Dedifferentiated amniotic fluid mesenchymal stem cell (primary cell): Measurements from ENCODE around the gene BICD2.

Experiments
- DNase-seq: peaks from one replicate; pipeline ENCODE4 v3.0.0-alpha.2; 2016; ENCODE audit errors: extremely low spot score

The BICD2 gene

DNA sequence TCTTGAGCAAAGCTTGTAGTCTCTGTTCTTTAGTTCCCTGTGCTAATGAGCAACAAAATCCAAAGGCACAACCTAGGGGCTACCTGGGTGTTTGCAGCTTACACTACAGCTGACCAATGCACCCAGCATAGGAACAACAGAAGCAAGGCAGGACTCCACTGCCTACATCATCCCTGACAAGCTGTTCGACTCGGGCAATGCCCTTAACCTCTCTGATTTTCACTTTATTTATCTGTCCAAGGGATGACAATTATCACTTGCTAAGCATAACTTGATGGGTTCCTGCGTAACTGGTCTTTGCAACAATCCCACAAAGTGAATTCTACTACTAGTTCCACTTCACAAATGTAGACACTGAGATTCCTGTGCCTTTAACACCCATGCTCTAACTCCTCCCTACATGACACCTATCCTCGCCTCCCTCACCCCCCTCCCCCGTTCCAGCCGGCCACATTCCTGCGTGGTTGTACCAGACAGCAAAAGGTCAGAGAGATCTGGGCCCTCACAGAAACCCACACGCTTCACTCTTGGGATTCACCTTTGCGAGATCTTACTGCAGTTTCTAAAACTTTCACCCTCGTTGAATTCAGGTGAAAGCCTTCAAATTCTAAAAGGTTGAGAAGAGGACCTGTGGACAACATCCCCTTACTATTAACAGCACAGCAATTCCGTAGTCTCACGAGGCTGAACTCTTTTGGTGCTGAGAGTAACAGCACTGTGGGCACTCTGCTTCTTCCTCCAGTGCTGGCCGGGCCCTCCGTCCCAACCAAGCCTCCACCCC lies 95.7 kb downstream of the BICD2 start:
- DNase-seq: peak; percentile 26

DNA sequence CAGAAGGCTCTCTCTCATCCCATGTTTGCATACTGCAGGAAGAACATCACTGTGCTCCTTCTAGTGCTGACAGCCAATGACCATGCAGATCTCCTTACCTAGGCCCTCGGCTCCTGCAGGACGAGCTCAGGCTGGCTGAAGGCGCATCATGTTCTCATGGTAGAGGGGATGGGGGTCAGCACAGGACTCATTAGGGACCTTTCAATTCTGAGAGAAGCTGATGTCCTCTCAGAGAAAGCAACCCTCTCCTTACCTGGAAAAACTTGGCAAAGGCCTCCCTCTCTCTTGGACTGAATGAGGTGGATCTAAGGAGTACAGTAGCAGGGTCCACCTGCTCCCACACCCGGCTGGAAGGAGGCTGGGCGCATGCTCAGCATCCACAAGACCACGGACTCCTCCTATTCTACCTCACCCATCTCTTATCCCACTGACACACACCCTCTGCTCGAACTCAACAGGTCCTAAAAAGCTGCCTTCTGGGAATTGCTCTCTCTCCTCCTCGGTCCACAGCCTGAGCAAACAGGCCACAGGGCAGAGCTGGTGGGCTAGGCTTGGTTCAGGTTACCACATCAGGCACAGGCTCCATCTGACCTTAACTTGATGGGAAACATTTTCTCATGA lies 97.6 kb downstream of the BICD2 start:
- DNase-seq: no peak

DNA sequence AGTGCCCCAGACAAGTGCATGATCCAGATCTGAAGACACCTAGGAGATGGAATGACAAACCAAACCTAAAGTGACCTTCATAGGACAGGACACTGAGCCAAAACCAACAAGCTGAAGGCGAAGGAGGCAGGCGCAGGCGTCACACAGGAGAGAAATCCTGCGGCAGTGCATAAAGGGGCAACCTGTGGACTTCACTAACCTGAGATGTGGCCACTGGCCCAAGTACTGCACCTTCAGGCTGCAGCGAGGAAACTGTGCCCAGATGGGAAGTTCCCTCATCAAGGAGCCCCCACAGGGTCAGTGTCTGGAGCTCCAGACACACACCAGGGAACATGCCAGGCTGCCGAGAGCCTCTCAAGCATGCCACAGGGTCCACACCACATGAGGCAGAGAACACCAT lies 98.4 kb downstream of the BICD2 start:
- DNase-seq: no peak

DNA sequence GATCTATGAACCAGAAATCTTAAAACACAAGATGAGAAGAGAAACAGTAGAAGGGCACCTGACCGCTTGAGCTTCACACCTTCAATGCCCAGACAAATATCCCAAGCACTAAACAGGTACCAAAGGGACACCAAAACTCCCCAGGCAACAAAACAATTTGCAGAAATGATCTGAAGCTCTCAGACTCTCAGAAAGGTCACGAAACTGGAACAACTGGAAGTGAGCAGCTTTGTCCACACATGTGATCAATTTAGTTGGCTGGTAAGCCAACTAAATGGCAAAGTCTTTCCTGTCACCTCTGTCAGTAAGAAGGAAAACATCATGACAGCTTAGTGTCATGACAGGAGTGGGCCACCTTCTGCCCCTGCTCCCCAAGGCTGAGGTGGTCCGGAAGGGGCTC lies 98.8 kb downstream of the BICD2 start:
- no peak for DNase-seq

DNA sequence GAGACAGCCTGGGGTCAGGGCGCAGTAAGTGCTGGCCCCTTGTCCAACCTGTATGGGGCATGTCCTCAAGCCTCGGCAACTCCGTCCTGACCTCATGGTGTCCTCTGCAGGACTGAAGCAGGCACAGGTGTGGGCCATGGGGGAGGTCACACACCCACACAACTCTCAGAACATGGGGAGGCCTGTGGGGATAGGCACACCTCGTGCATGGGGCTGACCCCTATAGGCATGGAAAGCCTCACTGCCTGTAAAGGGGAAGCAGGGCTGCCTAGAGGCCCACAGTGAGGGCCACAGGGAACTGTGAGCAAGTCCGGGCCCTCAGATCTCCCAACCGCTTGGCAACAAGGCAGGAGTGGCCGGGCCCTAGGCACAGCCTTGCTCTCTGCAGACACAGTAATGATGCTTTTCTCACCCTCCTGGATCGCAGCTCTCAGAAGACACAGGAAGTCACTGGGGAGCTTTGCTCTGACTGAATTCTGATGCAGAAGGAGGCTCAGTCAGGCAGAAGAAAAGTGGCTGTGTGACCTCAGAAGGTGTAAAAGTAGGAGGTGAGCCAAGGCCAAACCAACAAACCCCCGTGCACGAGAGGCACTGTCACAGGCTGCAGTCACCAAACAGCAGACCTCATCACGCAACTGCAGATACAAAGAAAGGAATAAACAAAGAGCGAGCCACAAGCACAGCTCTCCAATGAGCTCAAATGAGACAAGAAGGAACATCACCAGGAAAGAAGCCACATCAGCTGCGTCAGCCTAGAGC lies 100.1 kb downstream of the BICD2 start:
- DNase-seq: no peak

DNA sequence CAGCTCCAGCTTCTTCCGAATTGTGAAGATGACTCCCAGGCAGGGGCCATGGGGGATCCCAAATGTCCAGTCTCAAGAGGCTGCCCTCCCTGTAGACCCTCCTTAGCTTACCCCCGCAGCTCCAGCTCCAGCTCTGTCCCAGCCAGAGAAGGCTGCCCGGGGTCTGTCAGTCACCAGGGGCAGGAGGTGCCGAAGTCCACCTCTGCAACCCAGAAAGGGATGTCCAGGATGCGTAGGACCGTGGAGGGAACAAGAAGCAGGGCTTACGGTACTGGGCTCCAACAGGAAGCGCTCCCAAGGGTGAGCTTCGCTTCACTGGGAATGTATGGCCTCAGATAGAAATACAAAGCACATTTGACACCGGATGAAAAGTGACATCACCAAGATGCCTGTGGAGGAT lies 100.7 kb downstream of the BICD2 start:
- DNase-seq: no peak

DNA sequence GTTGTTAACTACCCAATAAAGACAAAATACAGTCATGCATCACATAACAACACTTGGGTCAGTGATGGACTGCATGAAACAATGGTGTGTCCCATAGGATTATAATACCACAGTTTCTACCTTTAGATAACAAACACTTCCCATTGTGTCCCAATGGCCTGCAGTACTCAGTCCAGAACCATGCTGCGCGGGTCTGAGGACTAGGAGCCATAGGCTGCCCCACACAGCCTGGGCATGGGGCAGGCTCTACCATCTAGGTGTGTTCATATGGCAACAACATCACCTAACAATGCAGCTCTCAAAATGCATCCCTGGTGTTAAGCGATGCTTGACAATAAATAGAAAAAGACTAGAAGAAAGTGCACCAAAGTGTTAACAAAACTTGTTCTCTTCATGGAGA lies 101.5 kb downstream of the BICD2 start:
- no peak for DNase-seq

DNA sequence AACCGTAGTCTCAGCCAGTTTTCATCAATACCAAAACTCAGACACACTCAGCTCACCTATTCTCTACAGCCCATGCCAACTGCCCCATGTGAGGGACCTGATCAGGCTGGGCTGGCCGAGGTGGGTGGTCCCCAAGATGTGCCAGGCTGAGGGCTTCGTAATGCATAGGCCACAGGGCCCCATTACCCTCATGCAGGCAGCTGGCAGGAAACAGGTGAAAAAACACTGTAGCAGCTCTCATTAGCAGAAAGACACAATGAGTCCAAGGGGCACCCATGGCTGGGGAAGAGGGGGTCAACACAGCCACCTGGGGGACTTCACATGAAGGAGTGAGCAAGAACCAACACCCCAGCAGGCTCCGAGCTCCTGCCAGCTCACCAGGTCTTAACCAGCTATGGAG lies 102.9 kb downstream of the BICD2 start:
- no peak for DNase-seq
